ENCODE measurements around the gene HSF5. TPM values are rescaled to one million over a fixed set of nuclear protein-coding genes. Genes with fewer than 3 reads are reported as not detected.

The HSF5 gene
- total RNA-seq, 2 donors from 2014 or later: 1.5 to 1.6 TPM

DNA sequence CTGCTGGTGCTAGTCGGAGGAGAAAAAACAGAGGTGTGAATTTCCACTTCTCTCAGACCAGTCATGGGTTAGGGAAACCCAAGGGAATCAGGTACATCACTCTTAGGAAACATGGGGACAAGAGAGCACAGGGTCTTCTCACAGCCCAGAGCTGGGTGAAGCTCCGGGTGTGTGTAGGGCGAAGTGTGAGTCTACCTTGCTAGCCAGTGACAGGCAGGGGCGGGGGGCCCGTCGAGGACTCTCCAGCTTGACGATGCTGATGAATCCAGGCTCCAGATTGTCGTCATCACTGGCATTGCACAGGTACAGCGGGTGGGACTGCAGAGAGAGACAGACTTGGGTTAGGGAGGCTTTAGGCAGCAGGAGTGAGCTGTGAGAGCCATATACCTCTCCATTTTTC, 117.5 kb downstream of the HSF5 start:
- no peak for DNase-seq
- Mint-ChIP-seq H3K27me3 (no peaks in the 10 kb centered on the region), H3K27ac (no peak overlapping the region), H3K4me1 (peaks cover 11% of the 10 kb centered on the region), H3K36me3 (ENCODE audit: low read depth) (peaks cover 2% of the 10 kb centered on the region), H3K4me3 (no peak overlapping the region)
- ATAC-seq: no peak
- no peaks in the 10 kb centered on the region for H3K9me3 ChIP-seq (ENCODE audit: control insufficient read depth, low read length, poor library complexity, severe bottlenecking)

DNA sequence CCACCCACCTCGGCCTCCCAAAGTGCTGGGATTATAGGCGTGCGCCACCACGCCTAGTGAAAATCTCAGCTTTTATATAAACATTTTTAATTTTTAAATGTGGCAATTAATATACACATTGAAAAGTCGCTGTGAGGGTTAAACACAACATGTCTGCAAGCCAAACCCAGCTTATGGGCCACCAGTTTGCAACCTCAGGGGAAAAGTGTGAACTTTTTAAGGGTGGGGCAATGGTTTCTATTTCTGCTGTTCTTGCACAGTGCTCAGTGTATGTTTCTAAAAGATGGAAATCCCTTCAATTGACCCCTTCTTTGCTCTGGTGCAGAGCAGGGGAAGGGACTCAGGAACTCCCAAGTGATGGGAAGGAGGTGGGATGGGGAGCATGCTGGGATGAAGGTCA, 117.9 kb downstream of the HSF5 start:
- ATAC-seq (no peak), DNase-seq (no peak)
- peaks cover 2% of the 10 kb centered on the region for H3K36me3 Mint-ChIP-seq (ENCODE audit: low read depth)
- peaks cover 9% of the 10 kb centered on the region for H3K4me1 Mint-ChIP-seq
- no peaks in the 10 kb centered on the region for H3K9me3 ChIP-seq (ENCODE audit: control insufficient read depth, low read length, poor library complexity, severe bottlenecking)
- no peak overlapping the region for H3K27ac Mint-ChIP-seq
- H3K4me3 Mint-ChIP-seq: no peak overlapping the region
- no peaks in the 10 kb centered on the region for H3K27me3 Mint-ChIP-seq

Other genes starting within 250 kb of the HSF5 start
- under 1 TPM in 1 of 2 donors, not detected in 1; 0.44 TPM for gene LPO, start 249.8 kb downstream of the HSF5 start, total RNA-seq
- gene MPO, start 207.5 kb downstream of the HSF5 start, total RNA-seq: under 1 TPM in 1 of 2 donors, not detected in 1; 0.07 TPM
- 10 to 100 TPM; 30.5 to 32.8 TPM for gene TSPOAP1, start 159.6 kb downstream of the HSF5 start, total RNA-seq
- 10 to 100 TPM; 41.3 to 50.6 TPM for gene SUPT4H1, start 136.2 kb downstream of the HSF5 start, total RNA-seq
- under 1 TPM; 0.57 to 0.94 TPM for gene RNF43, start 70.9 kb downstream of the HSF5 start, total RNA-seq
- gene MTMR4, start 26.2 kb upstream of the HSF5 start, total RNA-seq: 10 to 100 TPM; 36.6 to 41.3 TPM
- under 1 TPM; 0.42 to 0.60 TPM for gene TEX14, start 203.6 kb upstream of the HSF5 start, total RNA-seq
- 10 to 100 TPM in 1 of 2 donors, 1 to 10 TPM in 1; 6.3 to 16.0 TPM for gene RAD51C, start 204.2 kb upstream of the HSF5 start, total RNA-seq

All from T-helper 17 cell (primary cell).